ENCODE data around the gene RGPD5. TPM values are rescaled to one million over a fixed set of nuclear protein-coding genes. Genes with fewer than 3 reads are reported as not detected.
"Not testable (repeated sequence)": the region's sequence is repeated elsewhere in the genome, so short reads cannot be mapped to it uniquely, and the experiment has no call there.

RGPD5 gene
- polyA plus RNA-seq (2013, experiment 1 of 2): 17.3 TPM
- 19.6 TPM for polyA plus RNA-seq (2013, experiment 2 of 2)

DNA sequence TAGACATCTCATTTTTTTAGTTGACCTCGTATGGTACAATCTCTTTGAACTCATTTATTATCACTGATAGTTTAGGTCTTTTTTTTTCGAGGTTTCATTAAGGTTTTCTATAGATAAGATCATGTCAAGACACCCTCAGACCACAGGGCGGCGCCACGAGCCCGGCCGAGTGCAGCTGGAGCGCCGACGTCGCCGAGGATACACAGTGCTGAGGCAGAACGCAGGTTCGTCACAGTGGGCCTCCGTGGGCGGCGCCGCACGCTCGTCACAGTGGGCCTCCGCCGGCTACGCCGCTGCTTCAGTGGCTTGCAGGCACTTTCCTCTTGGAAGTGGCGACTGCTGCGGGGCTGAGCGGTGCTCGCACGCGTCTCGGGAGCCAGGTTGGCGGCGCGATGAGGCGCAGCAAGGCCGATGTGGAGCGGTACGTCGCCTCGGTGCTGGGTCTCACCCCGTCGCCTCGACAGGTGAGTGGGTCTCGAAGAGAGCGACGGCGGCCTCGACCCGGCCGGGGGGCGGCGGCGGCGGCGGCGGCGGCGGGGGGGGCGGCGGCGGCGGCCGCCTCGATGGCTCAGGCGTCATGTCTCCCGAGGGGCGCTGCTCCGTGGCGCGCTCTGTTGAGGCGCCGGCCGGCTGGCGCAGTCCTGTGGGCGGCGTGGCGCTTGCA lies at the start of gene RGPD5:
TSS of gene RGPD5 (plus strand) at position 232 of the 664 bp plus-strand sequence. CDS start at position 393, 161 bp downstream.
- not testable (repeated sequence) for H3K4me3 ChIP-seq (ENCODE audit: low read length in 2 of 2); H3K14ac ChIP-seq (ENCODE audit: low read length); H3K27ac ChIP-seq (replicated peaks; ENCODE audit: low read length); H3K79me1 ChIP-seq (ENCODE audit: low read depth, low read length); DNase-seq (ENCODE audit: low spot score); H4K91ac ChIP-seq (ENCODE audit: low read depth, low read length, poor library complexity); H3K36me3 ChIP-seq (replicated peaks in 1 of 2; ENCODE audit: control insufficient read depth in 2 of 2, insufficient read depth in 2 of 2, low read length in 2 of 2); H3K23ac ChIP-seq (ENCODE audit: low read depth, low read length, poor library complexity); H3K4ac ChIP-seq (ENCODE audit: low read length); H2AK5ac ChIP-seq (ENCODE audit: low read depth, low read length); H3K4me2 ChIP-seq (ENCODE audit: insufficient read depth, low read length, poor library complexity, severe bottlenecking); H4K8ac ChIP-seq (ENCODE audit: low read depth, low read length); H2BK120ac ChIP-seq (ENCODE audit: low read depth, low read length); H3K9ac ChIP-seq (ENCODE audit: low read depth, low read length, poor library complexity); H2BK15ac ChIP-seq (ENCODE audit: low read length); H2AFZ ChIP-seq (ENCODE audit: low read length); H2BK5ac ChIP-seq (ENCODE audit: low read length); H3K9me3 ChIP-seq (replicated peaks in 1 of 2; ENCODE audit: control insufficient read depth in 2 of 2, insufficient read depth in 1 of 2, low read depth in 1 of 2, low read length in 2 of 2); H2BK12ac ChIP-seq (ENCODE audit: low read length); H3K18ac ChIP-seq (ENCODE audit: low read length); H3K4me1 ChIP-seq (ENCODE audit: control insufficient read depth in 2 of 2, insufficient read depth in 1 of 2, low read depth in 1 of 2, low read length in 2 of 2); H3K27me3 ChIP-seq (ENCODE audit: control insufficient read depth in 3 of 3, insufficient read depth in 3 of 3, low read depth in 1 of 3, low read length in 3 of 3)
- WGBS, 2 donors (ENCODE audit: extremely low coverage in 2 of 2, insufficient read length in 2 of 2, insufficient replicate concordance in 1 of 2): no CpG with 5 or more reads among the region's 77 CpGs

- not testable (repeated sequence) for H3K9ac ChIP-seq (ENCODE audit: low read depth, low read length, poor library complexity); H2BK5ac ChIP-seq (ENCODE audit: low read length); H3K27me3 ChIP-seq (ENCODE audit: control insufficient read depth in 3 of 3, insufficient read depth in 3 of 3, low read depth in 1 of 3, low read length in 3 of 3); H2AFZ ChIP-seq (ENCODE audit: low read length); H3K18ac ChIP-seq (ENCODE audit: low read length); H3K4me2 ChIP-seq (ENCODE audit: insufficient read depth, low read length, poor library complexity, severe bottlenecking); H3K23ac ChIP-seq (ENCODE audit: low read depth, low read length, poor library complexity); H3K4me1 ChIP-seq (ENCODE audit: control insufficient read depth in 2 of 2, insufficient read depth in 1 of 2, low read depth in 1 of 2, low read length in 2 of 2); H3K14ac ChIP-seq (ENCODE audit: low read length); H3K27ac ChIP-seq (replicated peaks; ENCODE audit: low read length); H3K4me3 ChIP-seq (ENCODE audit: low read length in 2 of 2); H2BK120ac ChIP-seq (ENCODE audit: low read depth, low read length); H4K8ac ChIP-seq (ENCODE audit: low read depth, low read length); H2BK15ac ChIP-seq (ENCODE audit: low read length); H3K36me3 ChIP-seq (replicated peaks in 1 of 2; ENCODE audit: control insufficient read depth in 2 of 2, insufficient read depth in 2 of 2, low read length in 2 of 2); H4K91ac ChIP-seq (ENCODE audit: low read depth, low read length, poor library complexity); H3K4ac ChIP-seq (ENCODE audit: low read length); H2AK5ac ChIP-seq (ENCODE audit: low read depth, low read length); H2BK12ac ChIP-seq (ENCODE audit: low read length); H3K79me1 ChIP-seq (ENCODE audit: low read depth, low read length); H3K9me3 ChIP-seq (replicated peaks in 1 of 2; ENCODE audit: control insufficient read depth in 2 of 2, insufficient read depth in 1 of 2, low read depth in 1 of 2, low read length in 2 of 2); DNase-seq (ENCODE audit: low spot score)
- WGBS, 2 donors (ENCODE audit: extremely low coverage in 2 of 2, insufficient read length in 2 of 2, insufficient replicate concordance in 1 of 2): no CpG with 5 or more reads among the region's 6 CpGs
Measured at GRCh38 chr2:109751572-109751971, 42.5 kb upstream of the RGPD5 start.

DNA sequence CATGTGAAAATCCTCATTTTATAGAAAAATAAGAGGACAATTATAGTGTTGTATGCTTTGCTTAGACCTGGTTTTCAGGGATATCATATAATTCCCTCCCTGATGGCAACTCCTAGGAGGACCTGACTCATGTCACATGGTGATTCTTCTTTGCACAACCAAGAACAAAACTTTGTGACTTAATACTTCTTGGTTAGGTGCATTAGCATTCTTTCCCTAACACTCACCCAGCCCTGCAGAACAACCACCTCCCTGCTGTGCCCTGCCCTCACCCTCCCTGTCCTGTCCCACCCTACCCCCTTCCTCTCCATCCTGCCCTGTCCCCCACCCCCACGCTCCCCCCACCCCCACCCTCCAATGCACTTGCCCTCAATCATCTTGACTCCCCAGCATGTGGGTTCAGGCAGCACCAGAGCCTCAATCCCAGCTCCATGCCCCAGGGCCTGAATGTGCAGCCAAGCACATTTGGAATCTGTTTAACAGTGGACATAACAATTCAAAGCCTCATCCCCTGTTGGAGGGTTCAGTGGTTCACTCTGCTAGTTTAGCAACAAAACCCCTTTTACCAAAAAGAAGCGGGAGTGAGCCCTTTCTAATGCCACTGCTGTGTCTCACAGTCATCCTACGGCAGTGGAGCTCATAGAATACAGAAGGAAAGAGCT lies 36.8 kb upstream of the RGPD5 start:
- not testable (repeated sequence) for H3K79me1 ChIP-seq (ENCODE audit: low read depth, low read length); H4K8ac ChIP-seq (ENCODE audit: low read depth, low read length); H2BK5ac ChIP-seq (ENCODE audit: low read length); H2AK5ac ChIP-seq (ENCODE audit: low read depth, low read length); H3K9me3 ChIP-seq (replicated peaks in 1 of 2; ENCODE audit: control insufficient read depth in 2 of 2, insufficient read depth in 1 of 2, low read depth in 1 of 2, low read length in 2 of 2); H3K36me3 ChIP-seq (replicated peaks in 1 of 2; ENCODE audit: control insufficient read depth in 2 of 2, insufficient read depth in 2 of 2, low read length in 2 of 2); H3K27ac ChIP-seq (replicated peaks; ENCODE audit: low read length); DNase-seq (ENCODE audit: low spot score); H3K4me1 ChIP-seq (ENCODE audit: control insufficient read depth in 2 of 2, insufficient read depth in 1 of 2, low read depth in 1 of 2, low read length in 2 of 2); H2BK12ac ChIP-seq (ENCODE audit: low read length); H3K4ac ChIP-seq (ENCODE audit: low read length); H4K91ac ChIP-seq (ENCODE audit: low read depth, low read length, poor library complexity); H3K4me3 ChIP-seq (ENCODE audit: low read length in 2 of 2); H2BK120ac ChIP-seq (ENCODE audit: low read depth, low read length); H2BK15ac ChIP-seq (ENCODE audit: low read length); H3K27me3 ChIP-seq (ENCODE audit: control insufficient read depth in 3 of 3, insufficient read depth in 3 of 3, low read depth in 1 of 3, low read length in 3 of 3); H3K4me2 ChIP-seq (ENCODE audit: insufficient read depth, low read length, poor library complexity, severe bottlenecking); H3K18ac ChIP-seq (ENCODE audit: low read length); H2AFZ ChIP-seq (ENCODE audit: low read length); H3K14ac ChIP-seq (ENCODE audit: low read length); H3K9ac ChIP-seq (ENCODE audit: low read depth, low read length, poor library complexity); H3K23ac ChIP-seq (ENCODE audit: low read depth, low read length, poor library complexity)
- no CpG with 5 or more reads among the region's 3 CpGs for WGBS, 2 donors (ENCODE audit: extremely low coverage in 2 of 2, insufficient read length in 2 of 2, insufficient replicate concordance in 1 of 2)

GRCh38 chr2:109760265-109761042 lies 33.7 kb upstream of the RGPD5 start:
- H2BK120ac ChIP-seq (ENCODE audit: low read depth, low read length); H4K8ac ChIP-seq (ENCODE audit: low read depth, low read length); H3K4ac ChIP-seq (ENCODE audit: low read length); H2AFZ ChIP-seq (ENCODE audit: low read length); H4K91ac ChIP-seq (ENCODE audit: low read depth, low read length, poor library complexity); H2BK15ac ChIP-seq (ENCODE audit: low read length); H3K9me3 ChIP-seq (replicated peaks in 1 of 2; ENCODE audit: control insufficient read depth in 2 of 2, insufficient read depth in 1 of 2, low read depth in 1 of 2, low read length in 2 of 2); H2BK12ac ChIP-seq (ENCODE audit: low read length); H3K18ac ChIP-seq (ENCODE audit: low read length); H3K23ac ChIP-seq (ENCODE audit: low read depth, low read length, poor library complexity); H3K4me3 ChIP-seq (ENCODE audit: low read length in 2 of 2); H3K27ac ChIP-seq (replicated peaks; ENCODE audit: low read length); H3K4me1 ChIP-seq (ENCODE audit: control insufficient read depth in 2 of 2, insufficient read depth in 1 of 2, low read depth in 1 of 2, low read length in 2 of 2); H2AK5ac ChIP-seq (ENCODE audit: low read depth, low read length); H3K79me1 ChIP-seq (ENCODE audit: low read depth, low read length); DNase-seq (ENCODE audit: low spot score); H2BK5ac ChIP-seq (ENCODE audit: low read length); H3K27me3 ChIP-seq (ENCODE audit: control insufficient read depth in 3 of 3, insufficient read depth in 3 of 3, low read depth in 1 of 3, low read length in 3 of 3); H3K14ac ChIP-seq (ENCODE audit: low read length); H3K9ac ChIP-seq (ENCODE audit: low read depth, low read length, poor library complexity); H3K36me3 ChIP-seq (replicated peaks in 1 of 2; ENCODE audit: control insufficient read depth in 2 of 2, insufficient read depth in 2 of 2, low read length in 2 of 2): not testable (repeated sequence)
- WGBS, 2 donors (ENCODE audit: extremely low coverage in 2 of 2, insufficient read length in 2 of 2, insufficient replicate concordance in 1 of 2): no CpG with 5 or more reads among the region's 106 CpGs
- peak overlapping the region; percentile 33 for H3K4me2 ChIP-seq (ENCODE audit: insufficient read depth, low read length, poor library complexity, severe bottlenecking)

Measured in neuronal stem cell (in vitro differentiated cells).